ENCODE data around the gene PPP2R2D. TPM values are rescaled to one million over a fixed set of nuclear protein-coding genes. Genes with fewer than 3 reads are reported as not detected.

The PPP2R2D gene
- total RNA-seq, 4 donors from 2014 or later: 38.2 to 49.7 (median 41.0) TPM

DNA sequence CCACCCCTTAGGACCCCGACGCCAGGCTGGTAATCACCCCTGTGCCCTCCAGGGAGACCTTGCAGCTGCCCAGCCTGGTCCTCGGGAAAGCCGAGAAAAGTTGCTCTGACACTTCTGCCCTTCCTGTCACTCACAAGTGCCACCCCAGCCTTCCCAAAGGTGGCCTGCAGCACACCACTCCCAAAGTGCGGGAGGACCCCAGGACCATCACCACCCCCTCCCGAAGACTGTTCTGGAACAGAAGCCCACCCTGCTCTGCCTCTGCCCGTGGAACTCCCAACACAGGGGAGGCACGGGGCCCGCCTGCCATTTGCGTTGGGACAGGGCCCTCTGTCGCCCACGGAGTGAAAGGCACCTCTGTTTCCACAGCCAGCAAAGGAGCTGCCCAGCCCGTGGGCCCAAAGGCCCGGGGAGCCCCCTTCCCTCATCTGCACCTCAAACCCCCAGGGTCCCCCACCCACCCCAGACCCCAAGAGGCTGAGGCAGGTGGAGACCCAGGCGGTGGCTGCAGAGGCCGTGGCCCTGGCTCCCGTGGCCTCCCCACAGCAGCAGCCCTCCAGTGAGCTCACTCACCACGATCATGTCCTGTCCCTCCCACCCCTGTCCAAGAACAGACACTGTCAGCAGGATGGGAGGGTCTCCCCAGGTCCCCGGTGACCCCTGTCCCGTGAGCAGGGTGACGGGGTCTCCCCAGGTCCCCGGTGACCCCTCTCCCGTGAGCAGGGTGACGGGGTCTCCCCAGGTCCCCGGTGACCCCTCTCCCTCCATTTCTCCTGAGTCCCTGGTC is 47.8 kb upstream of the PPP2R2D start:
- Histone ChIP-seq H3K27ac (replicated peaks in 1 of 4) (no peak overlapping the region), H3K27me3 (peaks cover 0 to 47% (median 0%) of the 10 kb centered on the region in 4 donors), H3K4me3 (no peak overlapping the region), H3K9me3 (no peaks in the 10 kb centered on the region), H3K4me1 (no peaks in the 10 kb centered on the region), H3K36me3 (no peaks in the 10 kb centered on the region)
- no peak for DNase-seq (ENCODE audit: extremely low spot score)
- intact Hi-C loops (cut with DNase I): no loop called here
- WGBS: 92% methylated on average over 9 of the region's 25 CpGs
- TF ChIP-seq, protein P1, sequence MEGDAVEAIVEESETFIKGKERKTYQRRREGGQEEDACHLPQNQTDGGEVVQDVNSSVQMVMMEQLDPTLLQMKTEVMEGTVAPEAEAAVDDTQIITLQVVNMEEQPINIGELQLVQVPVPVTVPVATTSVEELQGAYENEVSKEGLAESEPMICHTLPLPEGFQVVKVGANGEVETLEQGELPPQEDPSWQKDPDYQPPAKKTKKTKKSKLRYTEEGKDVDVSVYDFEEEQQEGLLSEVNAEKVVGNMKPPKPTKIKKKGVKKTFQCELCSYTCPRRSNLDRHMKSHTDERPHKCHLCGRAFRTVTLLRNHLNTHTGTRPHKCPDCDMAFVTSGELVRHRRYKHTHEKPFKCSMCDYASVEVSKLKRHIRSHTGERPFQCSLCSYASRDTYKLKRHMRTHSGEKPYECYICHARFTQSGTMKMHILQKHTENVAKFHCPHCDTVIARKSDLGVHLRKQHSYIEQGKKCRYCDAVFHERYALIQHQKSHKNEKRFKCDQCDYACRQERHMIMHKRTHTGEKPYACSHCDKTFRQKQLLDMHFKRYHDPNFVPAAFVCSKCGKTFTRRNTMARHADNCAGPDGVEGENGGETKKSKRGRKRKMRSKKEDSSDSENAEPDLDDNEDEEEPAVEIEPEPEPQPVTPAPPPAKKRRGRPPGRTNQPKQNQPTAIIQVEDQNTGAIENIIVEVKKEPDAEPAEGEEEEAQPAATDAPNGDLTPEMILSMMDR (IDR thresholded peaks at IDR 0.05): no peak
- TF ChIP-seq EP300 (IDR thresholded peaks at IDR 0.05): no peak

DNA sequence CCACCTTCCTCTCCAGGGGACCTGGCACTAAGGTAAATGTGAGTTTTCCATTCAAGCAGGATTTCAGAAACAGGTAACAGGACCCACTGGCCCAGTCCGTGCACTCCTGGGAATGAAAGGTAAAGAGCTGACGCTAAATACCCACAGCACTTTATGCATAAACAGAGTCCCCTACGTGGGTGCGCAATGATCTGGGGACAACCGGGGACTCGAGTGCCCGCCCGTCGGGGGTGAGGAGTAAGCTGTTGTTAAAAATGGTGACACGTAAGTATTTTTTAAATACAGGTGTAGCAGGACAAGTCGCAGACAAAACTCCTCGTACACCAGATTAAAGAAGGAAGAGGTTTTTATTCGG is 47.2 kb upstream of the PPP2R2D start:
- DNase-seq (ENCODE audit: extremely low spot score): no peak
- H3K4me1 ChIP-seq: no peaks in the 10 kb centered on the region
- intact Hi-C loops (cut with DNase I): no loop called here
- no peak overlapping the region for H3K4me3 ChIP-seq
- H3K36me3 ChIP-seq: no peaks in the 10 kb centered on the region
- peaks cover 0 to 48% (median 0%) of the 10 kb centered on the region in 4 donors for H3K27me3 ChIP-seq
- no peak overlapping the region for H3K27ac ChIP-seq (replicated peaks in 1 of 4)
- no peaks in the 10 kb centered on the region for H3K9me3 ChIP-seq
- WGBS: 86% methylated on average over 13 of the region's 13 CpGs
- TF ChIP-seq, protein P1 (IDR thresholded peaks at IDR 0.05): no peak
- TF ChIP-seq EP300 (IDR thresholded peaks at IDR 0.05) (no peak), POLR2A (IDR thresholded peaks at IDR 0.05; ENCODE audit: low read depth) (no peak), POLR2AphosphoS5 (IDR thresholded peaks at IDR 0.05) (no peak)

DNA sequence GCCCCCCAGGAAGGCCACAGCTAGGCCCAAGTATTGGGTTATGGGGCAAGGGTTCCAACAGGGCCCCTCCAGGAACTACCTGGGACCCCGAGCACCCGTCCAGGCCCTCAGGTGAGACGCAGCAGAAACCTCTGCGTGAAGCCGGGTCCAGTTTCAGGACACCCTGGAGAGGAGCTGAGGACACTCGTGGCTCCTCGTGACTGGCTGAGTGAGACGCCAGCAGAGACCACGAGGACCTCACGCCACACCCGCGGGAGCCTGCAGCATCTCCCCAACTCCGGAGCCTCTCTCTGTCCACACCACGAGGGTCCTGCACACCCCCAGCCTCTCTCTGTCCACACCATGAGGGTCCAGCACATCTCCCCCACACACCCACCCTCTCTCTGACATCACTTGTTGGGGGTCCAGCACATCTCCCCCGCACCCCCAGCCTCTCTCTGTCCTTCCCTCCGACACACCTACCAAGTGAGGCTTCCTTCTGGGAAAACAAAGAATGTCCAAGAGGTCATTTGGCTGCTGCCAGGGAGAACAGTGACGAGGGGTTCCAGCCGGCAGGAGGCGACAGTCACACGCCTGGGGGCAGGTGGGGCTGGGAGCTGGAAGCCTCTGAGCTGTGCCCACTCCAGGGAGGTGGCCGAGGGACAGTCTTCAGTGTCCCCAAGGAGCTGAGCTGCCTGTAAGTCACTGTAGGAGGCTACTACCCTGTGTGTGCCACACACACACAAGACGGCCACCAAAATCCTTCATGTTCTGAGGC is 46.1 kb upstream of the PPP2R2D start:
- 87% methylated on average over 16 of the region's 22 CpGs for WGBS
- H3K27ac ChIP-seq (replicated peaks in 1 of 4): no peak overlapping the region
- no peaks in the 10 kb centered on the region for H3K4me1 ChIP-seq
- H3K36me3 ChIP-seq: no peaks in the 10 kb centered on the region
- DNase-seq (ENCODE audit: extremely low spot score): no peak
- no peak overlapping the region for H3K4me3 ChIP-seq
- H3K9me3 ChIP-seq: no peaks in the 10 kb centered on the region
- H3K27me3 ChIP-seq: peaks cover 0 to 57% (median 0%) of the 10 kb centered on the region in 4 donors
- TF ChIP-seq, protein P1 (IDR thresholded peaks at IDR 0.05): no peak
- no peak for TF ChIP-seq EP300 (IDR thresholded peaks at IDR 0.05)
- TF ChIP-seq POLR2AphosphoS5 (IDR thresholded peaks at IDR 0.05): no peak
- no peak for TF ChIP-seq POLR2A (IDR thresholded peaks at IDR 0.05; ENCODE audit: low read depth)
- intact Hi-C loops (cut with DNase I): no loop called here

DNA sequence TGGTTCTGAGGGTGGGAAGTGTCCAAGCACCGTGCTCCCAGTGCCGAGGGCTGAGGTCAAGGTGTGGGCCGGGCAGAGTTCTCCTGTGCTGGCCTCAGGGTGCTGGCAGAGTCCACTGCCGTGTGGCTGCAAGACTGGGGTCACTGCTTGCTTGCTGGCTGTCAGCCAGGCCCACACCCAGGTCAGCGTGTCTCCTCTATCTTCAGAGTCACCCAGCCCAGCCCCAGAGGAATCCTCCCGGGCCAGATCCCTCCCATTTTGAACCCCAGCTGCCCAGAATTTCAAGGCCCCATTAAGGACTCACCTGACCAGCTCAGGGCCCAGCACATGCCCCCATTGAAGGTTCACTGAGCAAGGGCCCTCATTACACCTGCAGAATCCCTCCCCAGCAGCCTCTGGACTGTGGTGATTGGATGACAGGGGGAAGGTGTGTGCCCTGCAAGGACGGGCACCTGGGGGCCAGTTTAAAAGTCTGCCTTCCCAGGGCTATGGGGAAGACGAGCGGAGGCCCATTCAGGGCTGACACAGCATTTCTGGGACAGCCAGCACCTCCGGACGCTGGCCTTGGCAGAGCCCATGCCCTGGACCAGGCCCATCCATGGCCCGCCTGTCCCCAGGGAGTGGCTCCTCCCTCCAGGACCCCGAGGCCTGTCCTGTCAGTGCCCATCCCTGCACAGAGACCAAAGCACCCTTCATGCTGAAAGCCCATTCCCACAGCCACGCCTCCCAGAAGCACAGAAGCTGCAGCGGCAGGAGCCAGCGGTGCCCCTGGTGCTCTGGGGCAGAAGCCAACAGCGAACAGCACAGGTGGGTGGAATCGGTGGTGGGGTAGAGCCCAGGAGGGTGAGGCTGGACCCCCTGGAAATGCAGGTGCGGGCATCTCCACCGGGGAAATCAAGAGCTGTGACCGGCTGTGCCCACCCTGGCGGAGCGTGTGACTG is 45.1 kb upstream of the PPP2R2D start:
- TF ChIP-seq, protein P1 (IDR thresholded peaks at IDR 0.05): no peak
- TF ChIP-seq EP300 (IDR thresholded peaks at IDR 0.05) (no peak), POLR2AphosphoS5 (IDR thresholded peaks at IDR 0.05) (no peak), POLR2A (IDR thresholded peaks at IDR 0.05; ENCODE audit: low read depth) (no peak)

More for the DNA sequence above, 45.1 kb upstream of the PPP2R2D start:
- no peak overlapping the region for H3K27ac ChIP-seq (replicated peaks in 1 of 4)
- 95% methylated on average over 11 of the region's 23 CpGs for WGBS
- H3K4me3 ChIP-seq: no peak overlapping the region
- no peaks in the 10 kb centered on the region for H3K4me1 ChIP-seq
- no peaks in the 10 kb centered on the region for H3K36me3 ChIP-seq
- H3K9me3 ChIP-seq: no peaks in the 10 kb centered on the region
- intact Hi-C loops (cut with DNase I): no loop called here
- no peak for DNase-seq (ENCODE audit: extremely low spot score)
- peaks cover 0 to 63% (median 0%) of the 10 kb centered on the region in 4 donors for H3K27me3 ChIP-seq
